ENCODE data around the gene LPP. TPM values are rescaled to one million over a fixed set of nuclear protein-coding genes. Genes with fewer than 3 reads are reported as not detected.

LPP gene
- total RNA-seq, 1 donor from 2014 or later: 114 TPM

- intact Hi-C loops (cut with DNase I): no loop called here
- no peak for DNase-seq (ENCODE audit: missing footprints)
- no peak for ATAC-seq
These were observed 502.4 kb downstream of the LPP start for GRCh38 chr3:188656196-188656982.

GRCh38 chr3:188658606-188659005 is 504.6 kb downstream of the LPP start:
- no peak for ATAC-seq
- intact Hi-C loops (cut with DNase I): no loop called here

GRCh38 chr3:188659449-188660090 is 505.6 kb downstream of the LPP start:
- DNase-seq (ENCODE audit: missing footprints): no peak
- ATAC-seq: no peak

More at GRCh38 chr3:188658606-188659005, 504.6 kb downstream of the LPP start:
- DNase-seq (ENCODE audit: missing footprints): no peak

DNA sequence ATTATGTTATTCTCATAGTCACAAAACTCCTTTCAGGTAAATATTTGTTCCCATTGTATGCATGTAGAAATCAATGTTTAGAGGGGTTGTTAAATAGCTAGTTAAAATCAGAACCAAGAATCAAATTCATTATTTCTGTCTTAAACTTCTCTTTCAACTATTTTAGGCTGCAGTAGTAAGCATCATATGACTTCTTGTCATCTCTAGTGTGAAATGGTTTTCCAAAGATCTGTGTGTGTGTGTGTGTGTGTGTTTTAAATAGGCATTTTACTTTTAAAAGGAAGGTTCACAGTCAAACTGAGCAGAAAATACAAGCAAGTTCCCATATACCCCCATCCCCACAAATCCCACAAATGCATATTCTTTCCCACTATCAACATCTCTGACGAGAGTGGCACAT is 506.5 kb downstream of the LPP start:
- no peak for DNase-seq (ENCODE audit: missing footprints)
- no peak for ATAC-seq
- intact Hi-C loops (cut with DNase I): no loop called here

More at GRCh38 chr3:188659449-188660090, 505.6 kb downstream of the LPP start:
- intact Hi-C loops (cut with DNase I): no loop called here

DNA sequence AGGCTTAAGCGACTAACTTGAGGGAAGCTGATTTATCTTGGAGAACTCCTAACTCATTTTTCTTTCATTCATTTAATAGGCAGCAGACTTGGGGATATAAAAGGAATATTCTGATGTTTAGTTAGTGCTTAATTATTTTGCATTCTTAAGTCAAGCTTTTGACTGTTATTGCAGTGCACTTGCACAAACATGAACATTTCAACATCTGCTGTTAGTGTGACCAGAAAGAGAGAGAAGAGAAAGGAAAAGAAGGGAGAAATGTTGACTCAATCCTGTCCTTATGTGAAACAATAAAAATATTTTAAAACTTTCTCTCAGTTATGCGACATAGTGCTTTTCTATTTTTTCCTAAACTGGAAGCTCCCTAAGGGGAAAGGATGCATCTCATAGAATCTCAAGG is 507.8 kb downstream of the LPP start:
- intact Hi-C loops (cut with DNase I): no loop called here
- ATAC-seq: no peak
- no peak for DNase-seq (ENCODE audit: missing footprints)

GRCh38 chr3:188662214-188662613 is 508.3 kb downstream of the LPP start:
- intact Hi-C loops (cut with DNase I): no loop called here
- ATAC-seq: no peak
- DNase-seq (ENCODE audit: missing footprints): no peak

GRCh38 chr3:188662795-188663194 is 508.8 kb downstream of the LPP start:
- DNase-seq (ENCODE audit: missing footprints): no peak
- ATAC-seq: no peak
- intact Hi-C loops (cut with DNase I): no loop called here

- ATAC-seq (no peak), DNase-seq (ENCODE audit: missing footprints) (no peak)
- intact Hi-C loops (cut with DNase I): no loop called here
These were observed 509.9 kb downstream of the LPP start for GRCh38 chr3:188663839-188664238.

DNA sequence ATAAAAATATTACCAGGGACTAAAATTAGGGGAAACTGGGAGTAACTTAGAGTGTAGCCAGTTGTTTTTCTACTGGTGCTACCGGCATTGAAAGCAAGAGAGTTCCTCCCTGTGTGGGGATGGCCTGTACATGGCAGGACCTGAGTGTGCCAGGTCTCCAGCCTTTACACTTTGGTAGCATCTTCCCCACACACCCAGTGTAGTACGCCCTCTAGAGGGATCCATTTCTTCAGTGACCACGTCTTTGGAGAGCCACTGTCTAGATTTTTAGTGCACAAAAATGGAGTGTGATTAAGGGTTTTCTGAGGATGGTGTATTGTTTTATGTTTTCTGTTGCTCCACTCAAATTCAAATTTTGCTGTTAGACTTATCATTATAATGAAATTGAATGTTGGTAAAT is 510.8 kb downstream of the LPP start:
- ATAC-seq (no peak), DNase-seq (ENCODE audit: missing footprints) (no peak)
- intact Hi-C loops (cut with DNase I): no loop called here

DNA sequence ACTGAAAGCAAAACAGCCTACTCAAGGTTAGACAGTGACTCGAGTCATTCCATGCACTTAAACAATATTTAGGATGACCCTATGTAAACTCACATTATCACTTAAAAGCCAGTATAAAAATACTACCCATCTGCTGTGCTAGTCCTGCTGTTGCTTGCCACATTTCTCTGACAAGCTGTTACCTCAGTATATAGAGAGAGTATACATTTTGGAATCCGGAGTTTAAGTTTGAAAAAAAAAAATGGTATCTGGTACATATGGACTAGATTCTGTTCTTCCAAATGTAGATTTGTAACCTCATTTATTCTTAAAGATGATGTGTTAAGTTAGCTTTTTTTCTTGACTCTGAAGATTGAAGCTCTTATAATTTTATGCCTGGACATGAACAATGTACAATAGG is 514.0 kb downstream of the LPP start:
- ATAC-seq: no peak
- intact Hi-C loops (cut with DNase I): no loop called here

GRCh38 chr3:188670446-188670845 is 516.5 kb downstream of the LPP start:
- no peak for DNase-seq (ENCODE audit: missing footprints)
- intact Hi-C loops (cut with DNase I): no loop called here
- no peak for ATAC-seq

More for the DNA sequence above, 514.0 kb downstream of the LPP start:
- DNase-seq (ENCODE audit: missing footprints): no peak

- no peak for DNase-seq (ENCODE audit: missing footprints)
- intact Hi-C loops (cut with DNase I): no loop called here
These were observed 518.0 kb downstream of the LPP start for GRCh38 chr3:188671971-188672370.

GRCh38 chr3:188672840-188673239 is 518.9 kb downstream of the LPP start:
- intact Hi-C loops (cut with DNase I): no loop called here
- DNase-seq (ENCODE audit: missing footprints): no peak
- no peak for ATAC-seq

More at GRCh38 chr3:188671971-188672370, 518.0 kb downstream of the LPP start:
- no peak for ATAC-seq

GRCh38 chr3:188673646-188674186 is 519.8 kb downstream of the LPP start:
- no peak for DNase-seq (ENCODE audit: missing footprints)
- intact Hi-C loops (cut with DNase I): no loop called here
- peak; percentile 60 for ATAC-seq

GRCh38 chr3:188674595-188674994 is 520.6 kb downstream of the LPP start:
- no peak for ATAC-seq
- no peak for DNase-seq (ENCODE audit: missing footprints)
- intact Hi-C loops (cut with DNase I): no loop called here

DNA sequence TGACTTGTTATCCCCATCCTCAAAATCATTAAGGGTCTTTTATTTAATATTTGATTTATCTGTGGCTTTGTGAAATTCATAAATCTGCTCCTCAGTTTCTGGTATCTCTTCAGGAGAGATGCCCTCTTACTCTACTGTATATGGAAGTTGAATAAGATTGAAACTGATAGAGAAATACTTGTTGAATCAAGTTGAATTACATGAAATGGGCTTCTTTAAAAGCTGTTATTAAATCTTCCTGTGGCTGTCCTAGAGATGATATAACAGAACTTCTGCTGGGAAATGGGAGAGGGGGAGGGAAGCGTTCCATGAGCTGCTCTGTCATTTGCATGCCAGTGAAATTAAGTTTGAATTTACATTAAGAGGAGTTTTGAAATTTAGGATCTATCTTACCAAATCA is 523.4 kb downstream of the LPP start:
- DNase-seq (ENCODE audit: missing footprints) (no peak), ATAC-seq (no peak)
- intact Hi-C loops (cut with DNase I): no loop called here

- intact Hi-C loops (cut with DNase I): loop anchor here (5.0 to 10.0 kb wide), 2 partner anchors 265 to 943 kb away; no protein-coding TSS in a partner anchor
These were observed 526.2 kb downstream of the LPP start for GRCh38 chr3:188680189-188680588.

GRCh38 chr3:188680605-188681004 is 526.6 kb downstream of the LPP start:
- no peak for DNase-seq (ENCODE audit: missing footprints)

More at GRCh38 chr3:188680189-188680588, 526.2 kb downstream of the LPP start:
- DNase-seq (ENCODE audit: missing footprints): no peak
- ATAC-seq: peak; percentile 62

DNA sequence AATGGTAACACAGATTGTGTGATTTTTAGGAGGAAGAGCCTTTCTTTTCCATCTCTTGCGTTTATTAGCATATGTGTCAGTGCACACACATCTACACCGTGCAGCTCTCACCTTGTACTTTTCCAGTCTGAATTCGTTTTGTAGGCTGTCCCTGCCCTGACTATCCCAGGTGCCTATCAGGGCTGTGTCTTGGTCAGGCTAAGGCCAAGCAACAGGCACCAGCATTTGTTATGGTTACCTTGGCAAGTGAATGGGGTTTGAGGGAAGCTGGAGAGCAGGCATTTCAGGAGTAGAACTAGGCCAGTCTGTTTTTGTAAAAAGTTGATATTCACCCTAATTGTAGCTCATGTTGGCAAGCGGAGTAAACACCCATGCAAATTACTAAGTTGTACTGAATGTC is 528.4 kb downstream of the LPP start:
- peak; percentile 35 for ATAC-seq

More at GRCh38 chr3:188680605-188681004, 526.6 kb downstream of the LPP start:
- no peak for ATAC-seq
- intact Hi-C loops (cut with DNase I): loop anchor here (5.0 to 10.0 kb wide), 2 partner anchors 264 to 943 kb away; no protein-coding TSS in a partner anchor

More for the DNA sequence above, 528.4 kb downstream of the LPP start:
- DNase-seq (ENCODE audit: missing footprints): no peak
- intact Hi-C loops (cut with DNase I): loop anchor here (5.0 to 10.0 kb wide), 2 partner anchors 262 to 945 kb away; no protein-coding TSS in a partner anchor

All from Right ventricle myocardium inferior (tissue), 1 donor.